ENCODE results near the gene KCNJ6. TPM values are rescaled to one million over a fixed set of nuclear protein-coding genes. Genes with fewer than 3 reads are reported as not detected.
A peak's percentile ranks its signal among the peaks of the same experiment; 100 is the strongest.

KCNJ6 gene
- total and polyA plus RNA-seq, 2 donors from 2014 or later, result 0.06 TPM; not detected in 1

- no peaks in the 10 kb centered on the region for H3K27me3 ChIP-seq (ENCODE audit: control insufficient read depth, insufficient read depth, low read length)
- FAIRE-seq (no peak), DNase-seq (no peak)
- TF ChIP-seq CTCF (IDR thresholded peaks at IDR 0.05; ENCODE audit: borderline replicate concordance, extremely low read depth, insufficient read depth), result no peak
- no peaks in the 10 kb centered on the region for H3K9me3 ChIP-seq (ENCODE audit: control insufficient read depth in 2 of 3, insufficient read depth in 1 of 3, low read length in 3 of 3)
- intact Hi-C loops (cut with DNase I), result no loop called here
- no peak overlapping the region for H3K9ac ChIP-seq (ENCODE audit: low read length in 3 of 3)
- no peak overlapping the region for H3K4me3 ChIP-seq (ENCODE audit: low read length in 3 of 3)
- H3K4me1 ChIP-seq (ENCODE audit: control insufficient read depth in 2 of 3, insufficient read depth in 2 of 3, low read depth in 1 of 3, low read length in 3 of 3), result no peaks in the 10 kb centered on the region
- H3K36me3 ChIP-seq (ENCODE audit: control insufficient read depth in 2 of 3, insufficient read depth in 3 of 3, low read length in 3 of 3), result no peaks in the 10 kb centered on the region
- no peak overlapping the region for H3K27ac ChIP-seq (ENCODE audit: low read depth in 2 of 2, low read length in 2 of 2)
These were observed 115.7 kb downstream of the KCNJ6 start for GRCh38 chr21:37800456-37801061.

- Histone ChIP-seq H3K4me3 (ENCODE audit: low read length in 3 of 3) (no peak overlapping the region), H3K27me3 (ENCODE audit: control insufficient read depth, insufficient read depth, low read length) (no peaks in the 10 kb centered on the region), H3K9ac (ENCODE audit: low read length in 3 of 3) (no peak overlapping the region), H3K4me1 (ENCODE audit: control insufficient read depth in 2 of 3, insufficient read depth in 2 of 3, low read depth in 1 of 3, low read length in 3 of 3) (no peaks in the 10 kb centered on the region), H3K36me3 (ENCODE audit: control insufficient read depth in 2 of 3, insufficient read depth in 3 of 3, low read length in 3 of 3) (no peaks in the 10 kb centered on the region), H3K27ac (ENCODE audit: low read depth in 2 of 2, low read length in 2 of 2) (no peak overlapping the region), H3K9me3 (ENCODE audit: control insufficient read depth in 2 of 3, insufficient read depth in 1 of 3, low read length in 3 of 3) (no peaks in the 10 kb centered on the region)
- no peak for TF ChIP-seq CTCF (IDR thresholded peaks at IDR 0.05; ENCODE audit: borderline replicate concordance, extremely low read depth, insufficient read depth)
- DNase-seq (no peak), FAIRE-seq (no peak)
- intact Hi-C loops (cut with DNase I), result no loop called here
These were observed 116.2 kb downstream of the KCNJ6 start for GRCh38 chr21:37800057-37800455.

GRCh38 chr21:37799211-37800056 lies 116.8 kb downstream of the KCNJ6 start:
- FAIRE-seq, result no peak
- TF ChIP-seq CTCF (IDR thresholded peaks at IDR 0.05; ENCODE audit: borderline replicate concordance, extremely low read depth, insufficient read depth), result no peak
- intact Hi-C loops (cut with DNase I), result no loop called here
- Histone ChIP-seq H3K27ac (ENCODE audit: low read depth in 2 of 2, low read length in 2 of 2) (no peak overlapping the region), H3K4me3 (ENCODE audit: low read length in 3 of 3) (no peak overlapping the region), H3K4me1 (ENCODE audit: control insufficient read depth in 2 of 3, insufficient read depth in 2 of 3, low read depth in 1 of 3, low read length in 3 of 3) (no peaks in the 10 kb centered on the region), H3K9ac (ENCODE audit: low read length in 3 of 3) (no peak overlapping the region), H3K9me3 (ENCODE audit: control insufficient read depth in 2 of 3, insufficient read depth in 1 of 3, low read length in 3 of 3) (no peaks in the 10 kb centered on the region), H3K36me3 (ENCODE audit: control insufficient read depth in 2 of 3, insufficient read depth in 3 of 3, low read length in 3 of 3) (no peaks in the 10 kb centered on the region), H3K27me3 (ENCODE audit: control insufficient read depth, insufficient read depth, low read length) (no peaks in the 10 kb centered on the region)
- DNase-seq, result peak in 4 of 5 donors; percentile 61 to 76 (median 68)

Data from kidney (tissue), 14 donors.